H1 (cell line): ENCODE data around the gene HS6ST1. TPM values are rescaled to one million over a fixed set of nuclear protein-coding genes. Genes with fewer than 3 reads are reported as not detected.

Source experiments
- CREB1 ChIP-seq: IDR thresholded peaks from 2 replicates; pipeline ENCODE4 v1.6.1; 2012; ENCODE audit warnings: inconsistent platforms
- RXRA ChIP-seq: IDR thresholded peaks from 2 replicates; pipeline ENCODE4 v1.6.1; 2011; ENCODE audit warnings: low read depth, mild to moderate bottlenecking, low read length, moderate library complexity; ENCODE audit not compliant: insufficient read depth
- TEAD4 ChIP-seq: IDR thresholded peaks from 2 replicates; pipeline ENCODE4 v1.6.1; 2012; ENCODE audit warnings: low read depth, low read length, inconsistent platforms, mixed read lengths
- polyA plus RNA-seq, 7 experiments: library from polyadenylated mRNA; depleted of rRNA in 3 of 7; stranded (reverse) in 5 of 7; unstranded in 2 of 7; fragments of >200 nt in 5 of 7; fragments of 200-250 nt in 2 of 7; gene quantifications; 1 replicate in 5 of 7; 2 replicates in 1 of 7; 4 replicates in 1 of 7; pipeline versions ENCODE4 v1.2.1 to v1.2.3, GENCODE V29; 2011 to 2013; ENCODE audit warnings: missing spikeins in 2 of 7, mixed read lengths in 2 of 7
- total RNA-seq: library from RNA; stranded (reverse); fragmentation: NEBNext Ultra II Directional; extraction: Animal tissue kit (Norgen Biotek cat#: 25700); gene quantifications from 2 replicates; pipeline ENCODE4 v1.2.1, GENCODE V29; 2021
- TF ChIP-seq, protein P1 (sequence below): IDR thresholded peaks from 2 replicates; pipeline ENCODE4 v1.6.1; 2012; ENCODE audit warnings: inconsistent platforms

The HS6ST1 gene
- total and polyA plus RNA-seq, 2 of the 8 experiments (the other 6 are each of a cell fraction or from before 2014, with no cell fraction given), result 37.4 to 74.6 TPM

DNA sequence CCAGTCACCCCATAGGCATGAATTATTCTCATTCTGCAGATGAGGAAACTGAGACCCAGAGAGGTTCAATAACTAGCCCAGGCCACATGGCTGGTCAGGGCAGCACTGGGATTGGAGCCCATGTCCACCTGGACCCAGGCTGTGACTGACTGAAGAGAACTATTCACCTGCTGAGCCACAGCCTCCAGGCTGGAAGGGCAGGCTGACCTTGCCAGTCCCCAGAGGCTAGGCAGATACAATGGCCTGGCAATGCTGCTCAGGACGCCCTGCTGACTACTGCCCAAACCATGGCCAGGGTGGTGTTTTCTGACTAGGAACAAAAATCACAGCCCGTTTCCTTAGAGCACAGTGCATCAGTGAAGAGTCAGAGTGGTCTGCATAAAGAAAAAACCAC lies 36.8 kb downstream of the HS6ST1 start (continued):
- TF ChIP-seq, protein P1, sequence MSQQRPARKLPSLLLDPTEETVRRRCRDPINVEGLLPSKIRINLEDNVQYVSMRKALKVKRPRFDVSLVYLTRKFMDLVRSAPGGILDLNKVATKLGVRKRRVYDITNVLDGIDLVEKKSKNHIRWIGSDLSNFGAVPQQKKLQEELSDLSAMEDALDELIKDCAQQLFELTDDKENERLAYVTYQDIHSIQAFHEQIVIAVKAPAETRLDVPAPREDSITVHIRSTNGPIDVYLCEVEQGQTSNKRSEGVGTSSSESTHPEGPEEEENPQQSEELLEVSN, result no peak
- TF ChIP-seq CREB1, result no peak
- no peak for TF ChIP-seq TEAD4
- no peak for TF ChIP-seq RXRA
- TF ChIP-seq, all 59 proteins: peak for 0
